GM18858 (cell line): Measurements from ENCODE around the gene SENP1.
"Not testable (repeated sequence)": the region's sequence is repeated elsewhere in the genome, so short reads cannot be mapped to it uniquely, and the experiment has no call there.

Experiments
- ATAC-seq: cut with Tn5 transposase; IDR thresholded peaks from one replicate; pipeline ENCODE4 v1.9.1; 2021; ENCODE audit not compliant: unreplicated experiment

The SENP1 gene

DNA sequence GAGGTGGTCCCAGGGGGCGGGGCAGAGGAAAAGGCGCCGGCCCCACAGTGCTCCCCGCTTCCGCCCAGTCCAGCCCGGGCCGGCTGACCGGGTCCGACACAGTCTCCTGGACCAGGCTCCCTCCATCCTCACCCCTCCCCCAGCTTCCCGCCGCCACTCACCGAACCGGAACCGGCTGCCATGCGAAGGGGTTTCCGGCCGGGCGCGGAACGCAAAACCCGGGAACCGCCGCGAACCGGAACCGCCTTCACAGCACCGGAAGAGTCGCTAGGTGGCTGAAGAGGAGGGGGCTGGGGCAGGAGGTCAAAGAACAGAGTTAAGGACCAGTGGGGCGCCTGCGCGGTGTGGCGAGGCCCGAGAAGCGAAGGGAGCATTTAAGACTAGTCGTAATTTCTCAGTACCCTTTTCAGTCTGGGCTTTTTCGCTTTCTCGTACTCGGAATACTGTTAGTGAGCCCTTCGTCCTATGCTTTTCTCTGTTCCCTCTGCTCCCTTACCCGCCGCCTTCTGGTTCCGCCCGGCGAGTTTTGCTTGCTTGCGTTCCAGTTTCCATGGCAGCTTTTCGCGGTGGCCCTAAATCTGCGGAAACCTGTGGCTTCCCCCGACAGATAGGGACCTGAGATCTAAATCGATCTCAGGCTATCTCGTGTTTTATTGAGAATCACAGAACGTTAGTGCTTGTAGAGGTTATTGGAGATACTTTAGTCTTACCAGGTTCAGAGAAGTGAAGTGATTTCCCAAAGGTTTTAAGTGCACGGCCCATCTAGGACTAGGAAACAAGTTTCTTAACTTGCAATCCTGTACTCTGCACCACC lies at the start of gene SENP1:
TSS of gene SENP1 (minus strand) at position 213 of the 814 bp plus-strand sequence. CDS start 4,607 bp downstream, outside the sequence.
- ATAC-seq, result peak; percentile 38

DNA sequence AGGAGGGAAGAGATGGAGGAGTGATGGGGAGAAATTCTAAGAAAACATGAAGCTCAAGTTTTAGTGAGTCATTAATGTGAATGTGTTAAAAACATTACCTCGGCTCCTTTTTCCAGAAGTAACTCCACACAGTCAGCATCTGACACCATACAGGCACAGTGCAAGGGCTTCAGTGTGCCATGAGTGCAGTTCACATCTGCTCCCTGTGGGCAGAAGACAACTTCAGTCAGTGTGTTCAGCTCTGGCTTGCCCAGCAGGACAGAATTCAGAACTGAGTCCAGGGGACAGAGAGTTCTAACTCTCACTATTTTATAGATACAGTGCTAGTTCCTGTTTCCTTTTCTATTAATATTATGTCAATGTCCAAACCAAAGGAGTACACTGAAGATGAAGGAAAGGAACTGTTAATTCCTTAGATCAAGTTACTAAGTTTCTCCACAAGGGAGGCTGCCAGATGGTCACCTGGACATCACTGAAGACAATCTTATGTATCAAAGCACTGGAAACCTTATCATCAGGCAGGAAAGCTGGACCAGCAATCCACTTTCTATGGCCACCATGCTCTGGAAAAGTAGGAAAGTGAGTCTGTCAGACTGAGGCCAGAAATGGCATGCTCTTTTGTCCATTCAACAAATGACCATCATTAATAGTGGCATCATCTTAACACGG lies 45.4 kb upstream of the SENP1 start:
- ATAC-seq, result no peak

DNA sequence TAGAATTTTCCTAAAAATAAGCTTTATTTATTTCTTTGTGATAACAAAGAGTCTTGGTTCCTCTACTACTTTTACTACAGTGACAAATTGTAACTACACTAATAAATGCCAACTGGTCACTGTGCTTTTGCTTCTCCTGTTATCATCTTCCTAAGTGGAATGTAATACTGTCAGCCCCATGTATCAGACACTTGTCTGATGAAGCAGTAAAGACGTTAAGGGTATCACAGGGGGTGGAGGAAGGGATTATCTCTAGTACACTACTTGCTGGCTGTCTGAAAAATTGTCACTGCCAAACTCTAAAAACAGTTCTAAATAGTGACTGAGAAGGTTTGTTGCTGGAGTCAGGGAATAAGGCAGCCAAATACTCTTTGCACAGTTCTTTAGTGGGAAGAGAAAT lies 40.1 kb upstream of the SENP1 start:
- ATAC-seq, result no peak

DNA sequence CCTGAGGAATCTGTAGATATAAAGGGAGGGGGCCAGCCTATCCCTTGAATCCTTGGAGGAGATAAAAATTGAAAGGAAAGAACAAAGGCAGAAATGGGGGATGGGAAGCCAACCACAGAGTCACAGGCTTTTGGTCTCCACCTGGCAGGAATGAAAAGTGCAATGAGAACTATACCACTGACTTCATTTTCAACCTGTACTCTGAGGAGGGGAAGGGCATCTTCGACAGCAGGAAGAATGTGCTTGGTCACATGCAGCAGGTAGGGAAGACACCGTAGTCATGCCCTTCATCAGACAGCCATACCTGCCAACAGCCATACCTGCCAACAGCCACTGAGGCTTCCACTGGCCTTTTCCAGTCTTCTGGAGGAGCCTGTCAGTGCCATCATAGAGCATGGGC lies 38.0 kb upstream of the SENP1 start:
- ATAC-seq, result no peak

DNA sequence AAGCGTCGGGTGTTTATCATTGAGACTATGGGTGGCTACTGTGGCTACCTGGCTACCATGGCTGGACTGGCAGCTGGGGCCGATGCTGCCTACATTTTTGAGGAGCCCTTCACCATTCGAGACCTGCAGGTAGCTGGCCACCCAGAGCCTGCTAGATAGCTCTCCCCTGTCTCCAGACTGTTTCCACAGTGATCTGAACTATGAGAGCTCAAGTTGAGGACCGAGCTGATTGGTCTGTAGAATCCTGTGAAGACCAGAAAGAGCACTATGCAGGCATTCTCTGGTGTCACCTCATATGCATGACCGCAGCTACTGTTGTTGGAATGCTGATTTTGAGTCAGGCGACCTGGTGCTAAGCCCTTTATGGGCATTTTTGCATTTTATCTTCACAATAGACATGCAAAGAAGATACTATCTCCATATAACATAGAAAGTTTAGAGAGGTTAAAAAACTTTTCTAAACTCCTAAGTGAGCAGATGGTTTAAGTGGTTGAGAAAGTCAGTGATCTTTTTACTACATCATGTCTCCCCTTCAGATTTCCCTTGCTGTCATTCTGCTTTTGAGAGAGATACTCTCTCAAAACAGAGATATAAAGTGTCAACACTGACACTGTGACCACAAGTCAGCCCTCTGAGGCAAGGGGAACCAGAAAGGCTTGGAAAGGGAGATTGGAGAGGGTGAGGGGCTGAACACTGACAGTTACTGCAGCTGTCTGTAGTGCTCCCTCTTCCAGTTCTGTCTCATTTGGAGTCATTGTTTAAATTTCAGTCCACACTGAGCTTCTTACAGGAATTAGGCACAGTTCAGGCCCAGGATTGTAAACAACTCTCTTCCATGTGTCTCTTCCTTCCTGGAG lies 37.2 kb upstream of the SENP1 start:
- ATAC-seq, result no peak

DNA sequence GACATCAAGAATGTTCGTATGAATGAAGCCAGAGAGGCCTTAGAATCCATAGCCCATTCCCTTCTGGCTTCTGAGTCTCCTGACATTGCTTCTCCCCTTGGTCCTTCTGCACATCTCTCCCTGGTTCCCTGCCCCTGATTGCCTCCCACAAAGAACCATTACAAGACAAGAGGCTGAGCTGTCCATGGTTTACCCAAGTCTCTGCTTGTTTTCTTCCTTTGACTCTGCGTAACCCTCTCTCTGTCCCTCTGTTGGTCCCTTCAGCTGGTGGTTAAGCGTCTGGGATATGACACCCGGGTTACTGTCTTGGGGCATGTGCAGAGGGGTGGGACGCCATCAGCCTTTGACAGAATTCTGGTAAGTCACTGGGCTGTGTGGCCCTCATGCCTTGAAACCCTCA lies 29.1 kb upstream of the SENP1 start:
- ATAC-seq, result no peak

DNA sequence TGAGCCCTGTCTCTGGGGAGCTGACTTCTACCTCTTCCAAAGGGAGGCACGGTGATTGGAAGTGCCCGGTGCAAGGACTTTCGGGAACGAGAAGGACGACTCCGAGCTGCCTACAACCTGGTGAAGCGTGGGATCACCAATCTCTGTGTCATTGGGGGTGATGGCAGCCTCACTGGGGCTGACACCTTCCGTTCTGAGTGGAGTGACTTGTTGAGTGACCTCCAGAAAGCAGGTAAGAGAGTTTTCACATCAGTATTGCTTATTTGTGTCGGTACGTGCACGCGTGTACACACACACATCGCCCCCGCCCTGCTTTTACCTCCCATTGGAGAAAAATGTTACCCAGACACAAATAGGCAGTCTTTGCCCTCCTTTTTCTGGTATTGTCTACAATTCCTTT lies 26.9 kb upstream of the SENP1 start:
- no peak for ATAC-seq

DNA sequence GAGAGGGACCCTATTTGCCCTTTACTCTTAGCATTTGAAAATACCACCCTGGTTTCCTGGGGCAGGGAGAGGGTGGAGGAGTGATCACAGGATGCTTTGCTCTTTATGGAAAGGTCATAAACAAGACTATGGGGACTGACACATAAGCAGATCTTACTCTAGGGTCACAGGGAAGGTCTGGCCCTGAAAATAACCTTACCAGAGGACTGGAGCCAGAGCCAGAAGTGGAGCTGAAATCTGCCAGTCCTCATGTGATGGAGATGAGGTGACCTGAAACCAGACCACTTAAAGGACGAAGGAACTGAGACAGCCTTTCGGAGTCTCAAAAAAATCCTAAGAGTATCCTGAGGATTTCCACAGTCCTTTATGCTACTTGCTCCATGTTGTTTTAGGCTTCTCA lies 25.6 kb upstream of the SENP1 start:
- ATAC-seq, result no peak

DNA sequence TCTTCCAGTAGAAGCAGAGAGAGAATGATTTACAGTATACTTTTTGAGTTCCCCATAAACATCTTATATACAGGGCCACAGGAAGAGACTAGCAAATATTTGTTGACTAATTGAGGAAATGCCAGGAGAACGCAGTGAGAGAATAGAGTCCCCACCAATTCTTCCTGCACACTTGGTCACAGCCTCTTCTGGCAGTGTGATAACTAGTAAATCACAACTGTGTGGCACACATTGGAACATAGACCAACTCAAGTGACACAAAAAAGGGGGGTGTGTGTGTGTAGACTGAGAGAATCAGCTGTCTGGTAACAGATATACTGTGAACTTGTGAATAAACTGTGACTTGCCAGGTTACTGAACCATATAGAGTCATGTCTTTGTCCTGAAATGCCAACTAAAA lies 23.5 kb upstream of the SENP1 start:
- no peak for ATAC-seq

DNA sequence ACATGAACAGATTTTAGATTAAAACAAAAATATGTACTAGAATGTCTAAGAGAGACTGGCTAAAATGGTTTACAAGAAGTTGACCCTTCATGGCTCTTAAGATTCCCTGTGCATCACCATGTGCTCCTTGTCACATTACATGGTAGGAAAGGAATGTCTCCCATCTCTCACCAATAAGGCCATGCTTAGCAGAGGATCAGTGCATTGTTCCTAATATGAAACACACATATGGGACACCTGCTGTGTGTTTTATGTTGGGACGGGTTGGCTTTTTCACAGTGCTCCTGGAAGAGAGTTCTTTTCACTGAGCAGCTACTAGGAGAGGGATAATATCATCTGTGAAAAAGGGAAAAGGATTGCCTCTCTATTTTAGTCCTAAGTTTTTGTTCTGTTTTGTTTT lies 22.9 kb upstream of the SENP1 start:
- ATAC-seq, result no peak

DNA sequence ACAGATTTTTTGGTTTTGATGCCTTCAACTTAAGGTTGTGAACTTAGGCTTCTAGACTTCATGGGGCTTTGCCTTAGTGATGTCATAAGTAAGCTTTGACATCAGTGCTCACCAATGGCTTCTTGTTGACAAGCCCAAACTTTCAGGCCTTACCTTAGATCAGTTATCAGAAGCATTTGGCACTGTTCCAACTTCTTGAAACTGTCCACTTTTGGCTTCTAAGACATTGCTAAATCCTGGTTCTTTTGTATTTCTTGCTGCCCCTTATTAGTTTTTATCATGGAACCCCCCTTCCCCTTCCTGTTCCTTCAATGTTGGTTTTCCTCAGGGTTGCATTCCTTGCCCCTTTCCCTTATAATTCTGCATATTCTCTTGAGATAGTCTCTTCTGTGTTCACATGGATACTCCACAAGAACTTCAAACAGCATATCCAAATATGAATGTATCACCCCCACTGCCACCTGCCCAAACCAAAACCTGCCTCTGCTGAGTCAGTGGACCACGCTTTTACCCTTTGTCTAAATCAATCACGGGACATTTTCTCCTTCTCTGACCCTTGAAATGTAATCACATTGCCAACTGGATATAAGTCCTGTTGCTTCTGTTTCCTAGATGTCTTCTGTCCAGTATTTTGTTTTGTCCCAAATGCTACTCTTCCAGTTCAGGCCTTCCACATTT lies 21.2 kb upstream of the SENP1 start:
- ATAC-seq, result no peak

DNA sequence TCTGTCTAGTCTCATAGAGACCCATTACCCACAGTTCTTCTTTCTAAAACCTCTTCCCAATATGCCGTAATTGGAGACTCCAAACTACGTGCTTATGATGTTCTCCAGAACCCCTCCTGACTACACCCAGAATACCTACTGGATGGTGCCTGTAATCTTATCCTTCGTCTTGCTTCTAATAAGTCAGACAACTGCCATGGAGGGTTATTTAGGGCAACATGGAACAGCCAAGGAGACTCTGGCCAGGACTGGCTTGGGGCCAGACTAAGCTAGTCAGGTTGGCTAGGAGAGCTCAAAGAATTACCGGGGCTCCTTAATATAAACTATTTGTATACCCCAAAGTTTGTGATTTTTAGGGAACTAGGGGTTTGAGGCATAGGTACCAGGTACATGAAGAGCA lies 20.1 kb upstream of the SENP1 start:
- ATAC-seq, result no peak

DNA sequence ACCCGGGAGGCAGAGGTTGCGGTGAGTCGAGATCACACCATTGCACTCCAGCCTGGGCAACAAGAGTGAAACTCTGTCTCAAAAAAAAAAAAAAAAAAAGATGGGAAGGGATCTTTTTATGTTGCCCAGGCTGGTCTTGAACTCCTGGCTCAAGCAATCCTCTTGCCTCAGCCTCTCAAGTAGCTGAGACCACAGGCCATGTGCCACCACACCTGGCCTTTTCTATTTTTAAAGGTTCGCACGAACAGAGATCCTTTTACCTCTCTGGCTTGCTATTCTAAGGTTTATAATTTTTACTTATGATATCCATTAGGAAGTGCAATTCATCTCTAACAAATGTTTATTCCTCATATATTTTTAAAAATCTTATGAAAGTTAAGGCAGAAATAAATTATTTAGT lies 19.7 kb upstream of the SENP1 start:
- ATAC-seq, result not testable (repeated sequence)

DNA sequence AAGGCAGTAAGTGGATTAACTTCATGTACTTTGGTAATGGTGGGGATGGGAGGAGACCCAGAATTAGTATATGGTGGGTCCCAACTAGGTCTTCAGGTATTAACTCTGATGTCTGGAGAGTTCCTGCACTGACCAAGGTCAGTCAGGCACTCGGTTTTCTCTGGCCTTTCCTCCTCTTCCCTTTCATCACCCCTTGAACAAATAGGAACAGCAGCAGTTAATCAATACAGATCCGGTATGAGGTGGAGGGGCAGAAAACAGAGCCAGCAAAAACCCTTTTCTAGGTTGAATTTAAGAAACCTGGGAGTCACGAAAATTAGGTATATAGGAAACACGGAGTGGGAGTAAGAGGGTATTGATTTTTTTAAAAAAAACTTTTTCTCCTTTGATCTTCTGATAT lies 17.3 kb upstream of the SENP1 start:
- no peak for ATAC-seq

DNA sequence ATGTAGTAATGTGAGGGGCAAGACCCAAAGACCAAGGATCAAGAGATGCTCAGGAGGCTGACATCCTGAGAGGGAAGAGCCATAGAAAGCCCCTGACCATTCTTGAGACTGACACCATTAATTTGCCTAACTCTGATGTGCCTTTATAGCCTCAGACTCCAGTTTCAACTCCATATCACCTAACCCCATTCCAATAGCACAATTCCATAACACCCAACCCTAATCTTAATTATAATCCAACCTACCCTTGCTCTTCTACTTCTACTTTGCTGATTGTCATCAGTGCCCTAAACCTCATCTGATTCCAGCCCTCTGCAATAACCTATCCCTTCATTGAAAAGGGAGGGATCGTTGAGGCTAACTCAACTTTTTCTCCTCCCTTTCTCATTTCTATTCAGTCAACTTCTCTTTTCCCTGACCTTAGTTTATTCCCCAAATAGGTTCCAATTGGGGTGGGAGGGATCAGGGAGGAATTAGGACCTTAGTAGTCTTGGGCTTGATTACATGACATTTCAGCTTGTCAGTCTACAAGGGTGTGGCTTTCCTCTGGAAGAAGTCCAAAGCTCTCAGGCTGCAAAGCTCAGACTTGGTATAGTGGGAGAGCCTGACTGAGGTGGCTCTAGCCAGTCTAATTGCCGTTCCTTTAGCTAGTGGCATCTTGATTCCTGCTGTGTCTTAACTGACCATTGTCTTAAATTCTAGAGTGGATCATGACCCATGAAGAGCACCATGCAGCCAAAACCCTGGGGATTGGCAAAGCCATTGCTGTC lies 16.4 kb upstream of the SENP1 start:
- ATAC-seq, result no peak

DNA sequence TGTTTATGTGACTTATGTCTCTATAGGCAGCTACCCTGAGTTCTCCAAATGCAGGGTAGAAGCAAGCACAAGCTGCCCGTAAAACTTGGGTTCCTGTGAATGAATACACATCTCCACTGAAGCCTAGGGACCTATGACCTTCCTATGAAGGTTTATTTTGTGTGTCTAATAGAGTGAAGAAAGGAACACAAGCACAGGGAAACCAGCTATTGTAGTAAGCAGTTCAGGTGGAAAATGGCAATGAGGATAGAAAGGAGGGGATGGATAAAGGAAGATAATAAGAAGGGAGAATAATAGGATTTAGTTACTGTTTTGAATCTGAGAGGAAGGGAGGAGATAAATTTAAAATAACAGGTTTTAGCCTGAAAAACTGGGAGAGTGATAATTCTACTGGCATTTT lies 15.6 kb upstream of the SENP1 start:
- ATAC-seq, result no peak

DNA sequence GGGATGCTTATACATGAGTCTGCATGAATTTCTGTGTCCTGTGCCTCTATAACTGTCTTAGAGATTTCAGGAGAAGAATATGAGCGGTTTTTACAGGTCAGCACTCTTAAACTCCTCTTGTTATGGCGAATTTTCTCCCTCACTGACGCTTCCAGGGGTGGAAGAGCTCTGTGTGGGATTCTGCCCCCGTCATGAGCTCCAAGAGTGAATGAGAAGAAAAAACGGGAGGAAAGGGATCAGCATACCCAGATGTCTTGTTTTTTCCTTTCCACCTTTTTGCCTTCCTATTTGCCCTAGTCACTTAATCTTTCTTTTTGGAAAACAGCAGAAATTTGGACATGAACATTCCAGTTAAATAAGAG lies 13.9 kb upstream of the SENP1 start:
- ATAC-seq, result no peak

DNA sequence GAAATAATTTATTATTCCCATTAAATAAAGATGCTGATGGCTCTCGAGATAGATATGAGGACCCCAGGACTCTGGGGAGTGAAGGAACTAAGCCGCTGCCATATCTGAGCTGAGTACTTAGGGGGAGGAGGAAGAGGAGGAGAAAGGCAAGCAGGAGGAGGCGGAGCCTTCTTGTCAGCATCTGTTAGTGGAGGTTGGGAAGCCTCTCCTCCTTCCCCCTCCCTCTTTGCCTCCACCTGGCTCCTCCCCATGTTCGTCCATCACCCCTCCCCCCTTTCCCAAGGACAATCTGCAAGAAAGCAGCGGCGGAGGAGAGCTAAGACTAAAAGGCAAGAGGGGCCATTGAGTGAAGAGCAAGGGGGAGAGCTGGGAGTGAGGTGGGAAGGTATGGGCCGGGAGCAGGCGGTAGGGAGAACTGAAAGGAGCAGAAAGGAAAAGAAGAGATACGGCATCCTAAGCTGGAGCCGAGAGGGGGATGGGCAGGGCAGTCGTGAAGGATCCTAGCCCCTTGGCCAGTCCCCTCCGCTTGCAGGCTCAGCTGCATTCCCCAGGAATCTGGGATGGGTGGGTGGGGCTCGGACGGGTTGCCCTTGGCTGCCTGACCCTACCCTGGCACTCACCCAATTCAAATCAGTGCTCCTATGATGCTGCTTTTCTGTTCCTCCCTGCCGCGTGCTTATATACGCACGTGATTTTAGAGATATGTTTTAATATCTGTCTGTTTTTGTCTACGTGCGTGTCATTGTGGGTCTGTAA lies 13.4 kb upstream of the SENP1 start, which contains the start of gene PFKM:
TSS of gene PFKM (plus strand) at position 287 of the 756 bp plus-strand sequence. CDS start 3,411 bp downstream, outside the sequence.
- peak; percentile 99 for ATAC-seq

DNA sequence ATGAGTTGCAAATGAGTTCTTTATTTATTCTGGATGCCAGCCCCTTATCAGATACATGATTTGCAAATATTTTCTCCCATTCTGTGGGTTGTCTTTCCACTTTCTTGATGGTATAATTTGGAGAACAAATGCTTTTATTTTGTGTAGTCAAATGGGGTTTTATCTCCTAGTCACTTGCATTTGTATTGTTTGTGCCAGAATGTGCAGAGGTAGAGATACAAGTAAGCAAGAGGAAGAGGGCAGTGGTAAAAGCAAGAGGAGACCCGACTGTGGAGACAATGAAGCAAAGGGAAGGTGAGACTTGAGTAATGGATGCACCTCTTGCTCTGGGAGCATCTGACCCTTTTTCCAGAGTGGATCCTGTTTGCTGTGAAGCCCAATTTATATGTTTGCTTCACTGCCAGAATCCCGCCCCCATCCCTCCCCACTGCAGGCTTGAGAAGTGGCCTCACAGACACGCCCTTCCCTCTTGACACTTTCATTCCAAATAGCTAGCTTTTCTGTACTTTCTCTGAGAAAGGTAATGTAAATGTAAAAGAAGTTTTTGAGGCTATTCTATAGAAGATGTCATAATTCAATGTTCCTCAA lies 12.5 kb upstream of the SENP1 start:
- ATAC-seq, result no peak
